ENCODE results near the gene MBD3L1.

MBD3L1 gene
- 0 to 0.29 (median 0) reads per million in 4 experiments for total RNA-seq

DNA sequence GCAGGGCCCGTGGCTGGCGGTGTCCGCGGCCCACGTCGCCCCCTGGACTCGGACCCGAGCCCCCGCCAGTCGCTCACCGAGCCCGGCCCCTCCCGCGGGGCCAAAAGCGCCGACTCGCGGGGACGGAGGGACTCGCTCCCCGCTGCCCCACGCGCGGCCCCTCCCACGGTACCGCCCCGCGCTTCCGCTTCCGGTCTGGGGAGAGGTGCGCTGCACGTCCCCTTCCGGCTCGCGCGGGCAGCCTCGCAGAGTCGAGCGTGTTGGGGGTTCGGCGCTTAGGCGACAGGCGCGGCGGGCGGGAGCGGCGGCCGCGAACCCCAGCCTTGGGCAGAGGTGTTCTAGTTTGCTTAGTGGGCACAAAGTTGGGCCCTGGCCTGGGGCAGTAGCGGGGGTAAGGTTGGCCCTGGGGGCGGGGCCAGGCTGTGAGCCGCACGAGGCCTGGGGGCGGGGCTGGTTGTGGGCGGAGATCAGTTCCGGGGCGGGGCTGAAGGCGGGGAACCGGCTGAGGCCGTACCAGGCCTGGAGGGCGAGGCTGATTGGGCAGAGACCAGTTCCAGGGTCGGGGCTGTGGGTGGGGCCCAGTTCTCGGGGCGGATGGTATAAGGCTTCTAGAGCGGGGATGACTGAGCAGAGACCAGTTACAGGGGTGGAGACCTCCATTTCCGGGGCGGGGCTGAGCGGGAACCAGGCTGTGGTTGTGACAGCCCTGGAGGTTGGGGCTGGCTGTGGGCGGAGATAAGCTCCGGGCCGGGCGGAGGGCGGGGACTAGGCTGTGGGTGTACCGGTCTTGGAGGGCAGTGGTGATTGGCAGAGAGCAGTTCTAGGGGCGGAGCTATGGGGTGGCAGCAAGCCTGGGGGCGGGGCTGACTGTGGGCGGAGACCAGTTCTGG lies at the start of gene MBD3L1, which contains the start of gene ZNF558:
Gene MBD3L1 (plus strand): TSS at position 246 of the 890 bp plus-strand sequence. CDS start 10,302 bp downstream, outside the sequence.
Gene ZNF558 (minus strand): TSS at position 173 of the 890 bp plus-strand sequence. CDS start 9,645 bp downstream, outside the sequence.
- peak; percentile 100 for DNase-seq

DNA sequence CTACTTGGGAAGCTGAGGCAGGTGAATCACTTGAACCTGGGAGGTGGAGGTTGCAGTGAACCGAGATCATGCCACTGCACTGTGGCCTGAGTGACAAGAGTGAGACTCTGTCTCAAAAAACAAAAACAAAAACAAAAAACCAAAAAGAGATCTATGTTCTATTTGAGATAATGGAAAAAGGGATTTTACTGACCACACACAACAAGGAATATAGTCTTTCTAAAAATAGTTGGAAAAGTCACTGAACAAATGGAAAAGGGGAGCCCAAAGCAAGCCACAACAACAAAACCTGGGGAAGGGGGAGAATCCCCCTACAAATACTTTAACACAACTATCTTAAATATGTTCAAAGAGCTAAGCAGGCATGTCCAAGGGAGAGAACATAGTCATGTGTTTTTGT lies 37.4 kb upstream of the MBD3L1 start:
- DNase-seq = no peak

DNA sequence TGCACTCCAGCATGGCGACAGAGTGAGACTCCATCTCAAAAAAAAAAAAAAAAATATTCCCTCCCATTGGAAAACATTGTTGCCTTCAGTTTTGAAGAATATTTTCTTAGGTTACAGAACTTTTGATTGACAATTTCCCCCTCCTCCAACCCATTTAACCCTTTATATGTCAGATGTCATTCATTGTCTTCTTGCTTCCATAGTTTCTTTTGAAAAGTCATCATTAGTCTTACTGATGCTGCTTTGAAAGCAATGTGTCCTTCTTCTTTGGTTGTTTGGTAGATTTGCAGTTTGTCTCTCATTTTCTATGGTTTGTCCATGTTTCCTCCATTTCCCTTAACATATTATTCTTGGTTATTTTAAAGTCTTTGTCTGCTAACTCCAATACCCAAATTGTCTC lies 25.5 kb upstream of the MBD3L1 start:
- no peak for DNase-seq

DNA sequence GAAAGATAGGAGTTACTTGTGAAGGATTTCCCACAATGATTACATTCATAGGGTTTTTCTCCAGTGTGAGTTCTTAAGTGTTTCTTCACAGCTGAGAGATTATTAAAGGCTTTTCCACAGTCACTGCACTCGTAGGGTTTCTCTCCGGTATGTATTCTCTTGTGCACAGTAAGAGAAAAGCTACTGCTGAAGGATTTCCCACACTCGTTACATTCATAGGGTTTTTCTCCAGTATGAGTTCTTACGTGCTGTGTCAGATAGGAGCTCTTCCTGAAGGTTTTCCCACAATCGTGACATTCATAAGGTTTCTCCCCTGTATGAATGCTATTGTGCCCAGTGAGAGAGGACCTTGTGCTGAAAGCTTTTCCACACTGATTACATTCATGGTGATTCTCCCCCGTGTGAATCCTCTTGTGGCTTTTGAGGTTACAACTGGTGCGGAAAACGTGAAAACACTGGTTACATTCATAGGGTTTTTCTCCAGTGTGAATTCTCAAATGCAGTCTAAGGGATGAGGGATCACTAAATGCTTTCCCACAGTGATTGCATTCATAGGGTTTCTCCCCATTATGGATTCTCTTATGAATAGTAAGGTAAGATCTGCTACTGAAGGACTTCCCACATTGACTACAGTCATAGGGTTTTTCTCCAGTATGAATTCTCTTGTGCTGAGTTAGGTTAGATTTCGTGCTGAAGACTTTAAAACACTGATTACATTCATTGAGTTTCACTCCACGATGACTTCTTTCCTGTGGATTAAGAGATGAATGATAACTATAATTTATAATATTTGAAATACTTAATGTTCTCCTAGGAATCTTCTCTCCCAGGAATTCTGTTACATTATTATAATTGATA lies 20.6 kb upstream of the MBD3L1 start:
- DNase-seq = no peak

DNA sequence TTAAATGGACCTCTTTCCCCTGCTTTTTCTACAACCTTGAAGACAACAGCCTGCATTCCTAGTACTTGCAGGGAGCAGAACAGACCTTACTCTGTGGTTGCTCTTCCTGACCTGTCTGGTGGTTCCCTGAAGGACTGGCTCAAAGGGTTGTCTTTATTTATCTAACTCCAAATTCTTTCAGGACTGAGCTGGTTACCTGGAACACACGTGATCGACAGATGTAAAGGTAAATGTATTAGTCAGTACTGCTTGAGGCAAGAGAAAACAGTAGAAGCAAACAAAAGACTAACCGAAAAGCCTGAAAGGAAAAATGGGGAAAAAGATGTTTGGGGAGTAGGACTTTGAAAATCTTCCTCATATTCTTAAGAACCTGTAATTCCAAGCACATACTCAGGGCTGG lies 18.0 kb upstream of the MBD3L1 start:
- no peak for DNase-seq

DNA sequence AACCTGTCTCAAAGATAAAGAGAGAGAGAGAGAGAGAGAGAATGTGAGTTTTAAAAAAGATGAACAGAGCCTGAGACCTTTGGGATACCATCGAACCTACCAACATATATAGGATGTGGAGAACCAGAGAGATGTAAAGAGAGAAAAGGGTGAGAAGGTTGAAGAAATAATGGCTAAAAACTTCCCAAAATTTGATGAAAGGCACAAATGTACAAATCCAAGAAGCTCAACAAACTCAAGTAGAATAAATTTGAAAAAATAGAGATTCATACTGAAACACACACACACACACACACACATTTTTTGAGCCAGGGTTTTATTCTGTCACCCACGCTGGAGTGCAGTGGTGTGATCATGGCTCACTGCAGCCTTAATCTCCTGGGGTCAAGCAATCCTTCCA lies 16.4 kb upstream of the MBD3L1 start:
- DNase-seq = no peak

DNA sequence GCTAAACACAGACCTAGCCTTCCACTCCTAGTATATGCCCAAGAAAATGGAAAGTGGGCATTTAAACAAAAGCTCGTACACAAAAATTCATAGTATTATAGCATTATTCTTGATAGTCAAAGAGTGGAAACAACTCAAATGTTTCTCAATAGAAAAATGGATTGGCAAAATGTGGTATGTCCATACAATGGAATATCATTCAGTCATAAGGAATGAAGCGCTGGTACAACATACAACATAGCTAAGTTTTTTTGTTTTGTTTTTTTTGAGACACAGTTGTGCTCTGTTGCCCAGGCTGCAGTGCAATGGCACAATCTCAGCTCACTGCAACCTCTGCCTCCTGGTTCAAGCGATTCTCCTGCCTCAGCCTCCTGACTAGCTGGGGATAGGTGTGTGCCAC lies 11.9 kb upstream of the MBD3L1 start:
- DNase-seq = no peak

DNA sequence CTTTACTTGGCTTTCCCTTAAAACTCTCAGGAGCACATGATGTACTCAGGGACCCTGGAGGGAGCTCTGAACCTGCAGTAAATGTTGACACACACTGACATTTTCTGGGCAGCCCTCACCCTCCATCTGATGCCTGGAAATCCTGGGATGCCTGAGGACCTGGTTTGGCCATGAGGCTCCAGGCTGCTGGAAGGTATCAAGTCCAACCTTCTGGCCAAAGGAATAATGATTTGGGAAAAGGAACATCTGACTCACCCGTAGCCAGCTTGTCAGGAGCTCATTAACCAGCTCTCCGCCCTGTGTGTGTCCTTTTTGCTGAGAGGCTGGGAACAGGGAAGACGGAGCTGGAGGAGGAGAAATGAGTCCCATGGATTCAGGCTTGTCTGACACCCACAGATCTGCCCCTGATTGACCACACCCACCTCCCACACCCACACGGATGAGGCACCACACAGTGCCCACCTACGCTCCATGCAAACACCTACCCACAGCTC lies 10.4 kb upstream of the MBD3L1 start:
- DNase-seq = no peak

DNA sequence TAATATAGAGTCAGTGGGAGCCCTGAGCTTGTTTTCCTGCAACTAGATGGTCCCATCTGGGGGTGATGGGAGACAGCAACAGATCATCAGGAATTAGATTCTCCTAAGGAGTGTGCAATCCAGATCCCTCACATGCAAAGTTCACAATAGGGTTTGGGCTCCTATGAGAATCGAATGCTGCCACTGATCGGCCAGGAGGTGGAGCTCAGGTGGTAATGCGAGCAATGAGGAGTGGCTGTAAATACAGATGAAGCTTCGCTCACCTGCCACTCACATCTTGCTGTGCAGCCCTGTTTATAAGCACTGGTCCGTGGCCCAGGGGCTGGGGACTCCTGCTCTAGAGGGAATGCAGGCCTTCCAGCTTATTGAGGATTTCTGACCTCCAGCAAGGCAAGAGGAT lies 5.8 kb upstream of the MBD3L1 start:
- no peak for DNase-seq

DNA sequence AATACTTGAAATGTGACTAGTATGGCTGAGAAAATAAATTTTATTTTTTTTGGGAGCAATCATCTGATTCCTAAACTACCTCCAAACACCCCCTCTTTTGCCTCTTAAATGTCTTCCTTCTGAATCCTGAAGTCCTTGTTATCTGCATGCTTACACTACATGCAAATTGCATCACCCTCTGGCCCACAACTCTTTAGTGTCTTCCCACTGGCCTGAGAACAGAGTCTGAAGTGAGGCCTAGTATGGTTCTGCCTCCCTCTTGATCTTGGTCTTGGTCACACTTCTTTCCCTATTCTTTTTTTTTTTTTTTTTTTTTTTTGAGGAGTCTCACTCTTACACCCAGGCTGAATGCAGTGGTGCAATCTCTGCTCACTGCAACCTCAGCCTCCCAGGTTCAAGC lies 4.9 kb upstream of the MBD3L1 start:
- DNase-seq = no peak

DNA sequence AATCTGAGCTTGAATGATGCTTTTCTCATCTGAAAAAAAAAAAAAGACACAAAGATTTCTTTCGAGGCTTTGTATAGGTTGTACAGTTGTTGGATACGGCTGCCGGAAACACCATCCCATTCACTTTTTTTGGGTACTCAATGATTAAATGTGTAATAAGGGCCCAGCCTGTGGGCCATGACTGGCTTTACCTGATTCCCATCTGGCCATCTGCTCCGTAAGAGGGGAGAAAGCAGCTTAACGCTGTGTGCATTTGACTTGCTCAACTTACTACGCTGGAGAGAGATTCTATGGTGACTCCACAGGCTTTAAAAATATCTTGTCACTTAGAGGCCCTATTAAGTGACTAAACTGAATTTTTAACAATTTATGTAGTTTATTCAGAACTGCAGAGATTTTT lies 804 bp upstream of the MBD3L1 start:
- DNase-seq = no peak

DNA sequence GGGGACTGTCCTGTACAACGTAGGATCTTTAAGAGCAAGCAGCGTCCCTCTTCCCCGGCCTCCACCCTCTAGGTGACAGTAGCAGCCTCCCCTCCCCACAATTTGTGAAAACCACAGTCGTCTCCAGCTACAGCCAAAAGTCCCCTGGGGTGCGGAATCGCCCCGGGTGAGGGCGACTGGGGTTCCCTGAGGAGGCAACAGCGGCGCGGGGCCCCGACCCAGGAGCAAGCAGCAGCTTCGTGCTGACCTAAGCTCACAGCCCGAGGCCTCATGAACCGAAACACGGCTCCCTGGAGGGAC lies 395 bp upstream of the MBD3L1 start:
- no peak for DNase-seq

DNA sequence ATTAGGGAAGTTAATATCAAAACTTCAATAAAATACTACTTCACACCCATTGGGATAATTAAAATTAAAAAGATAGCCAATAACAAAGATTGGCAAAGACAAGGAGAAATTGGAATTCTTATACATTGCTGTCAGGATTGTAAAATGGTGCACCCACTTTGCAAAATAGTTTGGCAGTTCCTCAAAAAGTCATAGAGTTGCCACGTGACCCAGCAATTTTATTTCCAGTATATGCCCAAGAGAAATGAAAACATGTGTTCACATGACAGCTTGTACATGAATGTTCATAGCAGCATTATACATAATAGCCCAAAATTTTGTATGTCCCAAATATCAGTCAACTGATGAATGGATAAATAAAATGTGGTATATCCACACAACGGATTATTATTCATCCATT lies 3.3 kb downstream of the MBD3L1 start:
- DNase-seq = no peak

DNA sequence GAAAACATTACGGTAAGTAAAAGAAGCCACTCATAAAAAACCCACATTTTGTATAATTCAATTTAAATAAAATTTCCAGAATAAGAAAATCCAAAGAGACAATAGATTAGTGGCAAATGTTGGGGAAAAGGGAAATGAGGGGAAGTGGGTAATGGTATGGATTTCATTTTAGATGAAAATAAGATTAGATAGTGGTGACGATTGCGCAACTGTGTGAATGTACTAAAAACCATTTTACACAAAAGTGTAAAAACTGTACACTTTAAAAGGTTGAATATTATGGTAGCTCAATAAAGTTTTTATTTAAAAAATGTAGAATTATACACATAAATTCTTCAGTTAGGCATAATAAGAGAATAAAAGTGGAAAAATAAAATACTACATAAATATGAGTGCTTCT lies 3.7 kb downstream of the MBD3L1 start:
- no peak for DNase-seq

DNA sequence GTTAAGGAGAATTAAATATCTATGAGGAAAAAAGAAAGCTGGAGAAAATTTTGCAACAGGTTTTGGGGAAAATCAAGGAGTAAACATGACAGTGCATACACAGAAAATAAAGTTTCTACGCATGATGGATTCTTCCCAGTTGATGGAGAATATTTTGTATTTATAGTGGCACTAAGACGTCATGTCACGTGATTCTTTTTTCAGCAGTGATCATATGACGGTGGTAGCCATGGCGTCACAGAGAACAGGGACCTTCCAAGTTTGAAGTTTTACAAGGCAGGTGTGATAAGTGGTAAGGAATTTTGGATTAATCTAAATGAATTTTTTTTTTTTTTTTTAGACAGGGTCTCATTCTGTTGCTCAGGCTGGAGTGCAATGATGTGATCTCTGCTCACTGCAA lies 8.5 kb downstream of the MBD3L1 start:
- DNase-seq = no peak

DNA sequence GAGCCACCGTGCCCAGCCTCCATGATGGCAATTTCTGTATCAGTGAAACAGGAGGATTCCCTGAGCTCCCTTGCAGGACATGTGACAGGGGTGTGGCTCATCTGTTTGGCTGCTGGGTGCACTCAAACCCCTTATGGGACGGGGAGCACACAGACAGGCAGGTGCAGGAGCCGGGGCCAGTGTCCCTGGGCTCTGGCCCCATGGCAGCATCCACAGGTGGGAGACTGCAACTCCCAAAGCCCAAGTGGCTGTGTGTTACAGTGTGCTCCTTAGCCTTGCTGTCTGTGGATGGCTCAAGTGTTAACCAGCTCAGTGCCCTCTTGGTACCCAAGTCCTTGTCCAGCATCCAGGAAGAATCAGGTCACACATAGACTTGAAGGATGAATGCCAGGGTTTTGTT lies 14.6 kb downstream of the MBD3L1 start:
- no peak for DNase-seq

DNA sequence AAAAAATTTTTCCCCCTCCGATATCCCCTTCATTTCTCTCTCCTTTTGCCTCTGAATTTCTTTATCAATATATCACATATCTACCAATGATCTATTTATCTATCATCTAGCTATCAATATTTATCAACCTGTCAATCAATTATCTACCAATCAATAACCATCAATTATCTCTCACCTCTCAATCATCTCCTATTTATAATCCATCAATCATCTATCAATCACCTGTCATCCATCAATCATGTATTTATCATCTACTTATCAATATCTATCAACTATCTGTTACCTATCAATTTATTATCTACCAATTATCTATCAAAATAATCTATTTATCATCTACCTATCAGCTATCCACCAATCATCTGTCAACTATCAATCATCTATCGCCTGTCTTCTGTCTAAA lies 17.1 kb downstream of the MBD3L1 start:
- no peak for DNase-seq

DNA sequence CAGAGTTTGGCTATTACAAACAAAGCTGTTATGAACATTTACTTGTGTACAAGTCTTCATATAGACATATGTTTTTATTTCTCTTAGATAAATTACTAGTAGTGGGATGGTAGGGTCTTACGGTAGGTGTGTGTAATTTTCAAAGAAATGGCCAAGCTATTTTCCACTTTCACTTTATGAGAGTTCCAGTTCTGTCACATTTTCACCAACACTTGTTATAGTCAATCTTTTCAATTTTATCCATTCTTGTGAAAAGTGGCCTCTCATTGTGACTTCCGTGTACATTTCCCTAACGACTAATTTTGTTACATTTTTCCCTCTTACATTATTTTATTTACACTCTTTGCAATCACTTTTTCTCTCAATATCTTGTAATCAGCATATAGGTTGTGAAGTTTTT lies 18.3 kb downstream of the MBD3L1 start:
- DNase-seq = no peak

DNA sequence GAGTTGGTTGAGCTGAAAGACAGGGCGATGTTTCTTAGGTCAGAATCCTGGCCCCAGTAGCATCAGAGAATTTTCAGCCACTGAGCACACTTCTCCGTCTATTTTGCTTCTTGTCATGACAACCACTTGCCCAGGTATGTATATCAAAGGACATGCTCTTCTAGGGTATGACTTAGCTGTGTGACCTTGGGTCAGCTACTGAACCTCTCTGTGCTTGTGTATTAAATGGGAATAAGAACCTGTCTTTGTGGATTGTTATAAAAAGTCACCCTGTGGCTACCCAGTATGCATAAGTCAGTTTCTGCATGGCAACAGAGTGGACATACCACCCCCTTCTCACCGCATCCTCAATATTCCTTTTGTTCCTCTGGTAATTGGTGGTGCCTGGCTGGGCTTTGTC lies 26.1 kb downstream of the MBD3L1 start:
- DNase-seq = no peak

DNA sequence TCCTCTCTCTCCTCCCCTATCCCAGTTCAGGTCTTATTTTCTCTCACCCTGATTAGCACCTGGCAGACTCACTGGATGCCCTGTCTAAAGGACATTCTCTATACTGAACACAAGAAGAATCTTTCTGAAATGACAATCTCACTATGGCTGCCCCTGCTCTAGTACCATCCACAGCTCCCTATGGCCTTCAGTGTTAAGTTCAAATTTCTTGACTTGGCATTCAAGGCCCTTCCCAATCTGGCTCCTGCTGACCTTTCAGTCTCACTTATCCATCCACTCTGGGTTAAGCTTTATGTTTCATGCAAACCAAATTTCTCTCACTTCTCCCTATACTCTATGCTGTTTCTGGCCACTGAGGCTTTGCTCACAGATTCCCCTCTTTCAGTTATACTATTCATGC lies 34.2 kb downstream of the MBD3L1 start:
- DNase-seq = no peak

DNA sequence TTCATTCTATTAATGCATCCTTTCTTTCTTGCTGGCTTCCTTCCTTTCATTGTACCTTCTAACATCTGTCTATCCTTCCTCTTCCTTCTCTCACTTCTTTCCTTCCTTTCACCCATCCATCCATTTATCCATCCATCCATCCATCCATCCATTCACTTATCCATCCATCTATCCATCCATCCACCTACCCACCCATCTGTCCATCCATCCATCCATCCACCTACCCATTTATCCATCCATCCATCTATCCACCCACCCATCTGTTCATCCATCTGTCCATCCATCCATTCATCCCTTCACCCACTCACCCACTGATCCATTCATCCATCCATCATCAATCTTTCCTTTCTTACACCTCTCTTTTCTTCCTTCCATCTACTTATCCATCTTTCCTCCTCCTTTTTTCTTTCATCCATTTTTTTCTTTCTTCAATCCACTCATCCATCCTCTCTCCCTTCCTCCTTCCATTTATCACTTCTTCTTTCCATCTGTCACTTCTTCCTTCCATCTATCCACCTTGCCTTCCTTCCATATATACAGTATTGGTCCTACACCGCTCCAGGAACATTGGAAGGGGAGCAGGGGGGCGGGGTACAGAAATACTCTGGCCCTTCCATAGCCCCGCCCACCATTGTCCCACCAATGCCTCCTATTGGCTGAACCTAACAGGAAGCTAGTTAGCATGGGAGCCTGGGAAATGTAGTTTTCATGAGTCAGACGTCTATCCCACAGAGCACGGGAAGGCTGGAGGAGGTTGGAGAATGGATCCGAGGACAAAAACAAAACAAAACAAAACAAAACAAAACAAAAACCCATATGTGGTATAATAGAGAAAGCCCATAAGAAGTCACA lies 45.9 kb downstream of the MBD3L1 start:
- DNase-seq = no peak

DNA sequence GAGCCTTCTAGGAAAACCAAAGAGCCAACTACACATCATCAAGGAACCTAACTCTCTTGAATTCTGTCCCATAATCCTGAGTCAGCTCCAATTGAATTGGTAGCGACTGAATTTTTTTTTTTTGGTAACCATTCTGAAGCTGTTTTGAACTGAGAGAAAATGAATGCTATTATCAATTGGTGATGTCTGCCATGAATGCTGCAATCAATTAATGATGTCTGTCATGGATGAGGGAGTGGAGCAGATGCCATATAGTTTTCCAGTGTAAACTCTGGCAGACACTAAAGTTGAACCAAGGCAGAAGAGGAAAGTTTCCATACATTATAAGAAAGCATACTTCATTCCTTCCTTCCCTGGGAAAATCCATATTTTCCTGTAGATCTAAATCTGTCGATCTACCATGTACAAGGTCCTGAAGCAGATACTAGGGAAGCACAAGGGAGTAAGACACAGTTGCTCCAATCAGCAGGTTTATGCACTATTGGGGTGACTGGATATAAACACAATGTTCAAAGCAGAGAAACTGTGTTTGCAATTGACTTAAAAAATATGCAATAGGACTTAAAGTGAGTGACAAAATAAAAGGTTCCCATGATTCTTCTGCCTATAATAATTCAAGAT lies 48.8 kb downstream of the MBD3L1 start:
- no peak for DNase-seq

Data from effector CD8-positive, alpha-beta T cell (primary cell).